K562 (cell line): ENCODE measurements around the gene MED31. TPM values are rescaled to one million over a fixed set of nuclear protein-coding genes. Genes with fewer than 3 reads are reported as not detected.

Experiments
- HDGF ChIP-seq: fragments of 450-650 bp; IDR thresholded peaks from 2 replicates; pipeline ENCODE4 v1.6.1; 2016
- NR1H2 ChIP-seq: sonication (generic); formaldehyde crosslinking; IDR thresholded peaks from 2 replicates; pipeline ENCODE4 v1.4.0; 2020; ENCODE audit warnings: mild to moderate bottlenecking, missing genetic modification reagents
- SIN3A ChIP-seq, 2 experiments: fragments of 150-350 bp in 1 of 2; IDR thresholded peaks; 2 replicates each; pipeline ENCODE4 v1.6.1; 2011 to 2016; ENCODE audit warnings: borderline replicate concordance in 2 of 2, low read depth in 2 of 2, low read length in 2 of 2, mild to moderate bottlenecking in 2 of 2, moderate library complexity in 2 of 2; ENCODE audit not compliant: control insufficient read depth in 1 of 2
- ZNF197 ChIP-seq: fragments of 200-800 bp; sonication (Bioruptor generic); IDR thresholded peaks from 2 replicates; pipeline ENCODE4 v1.6.1; 2016; ENCODE audit warnings: low read depth, missing genetic modification characterization, missing compliant biosample characterization
- ZNF717 ChIP-seq: fragments of 250-450 bp; sonication (Bioruptor Pico); IDR thresholded peaks from 2 replicates; pipeline ENCODE4 v1.5.0; 2021
- polyA plus RNA-seq, 8 experiments: library from polyadenylated mRNA; depleted of rRNA in 4 of 8; stranded (reverse) in 5 of 8; unstranded in 3 of 8; fragments of >200 nt; fragmentation: Nextera tagmentation in 2 of 8; fragmentation: Illumina TruSeq in 1 of 8; extraction: Ambion mirVana in 2 of 8; extraction: Trizol in 1 of 8; gene quantifications; 2 replicates each; pipeline versions ENCODE4 v1.2.1 to v1.2.3, GENCODE V29; 2011 to 2014; ENCODE audit warnings: inconsistent platforms in 1 of 8, missing spikeins in 1 of 8
- total RNA-seq, 7 experiments: library from RNA; depleted of rRNA in 6 of 7; stranded (reverse); fragments of >200 nt in 6 of 7; fragmentation: Illumina TruSeq in 2 of 7; extraction: Trizol in 2 of 7; gene quantifications; 2 replicates each; pipeline versions ENCODE4 v1.2.1 to v1.2.3, GENCODE V29; 2011 to 2021; ENCODE audit warnings: low replicate concordance in 1 of 7
- TF ChIP-seq, protein P1 (sequence below), 2 experiments: fragments of 450-650 bp; conservative IDR thresholded peaks; 2 replicates each; pipeline ENCODE4 v1.6.1; 2017; ENCODE audit warnings: mild to moderate bottlenecking in 2 of 2, moderate library complexity in 2 of 2
- TF ChIP-seq, protein P2 (sequence below), 2 experiments: fragments of 450-650 bp in 1 of 2; sonication (generic) in 1 of 2; formaldehyde crosslinking in 1 of 2; IDR thresholded peaks in 1 of 2; conservative IDR thresholded peaks in 1 of 2; 2 replicates each; pipeline versions ENCODE4 v1.6.1 to v1.8.1; 2016 to 2023; ENCODE audit warnings: mild to moderate bottlenecking in 2 of 2, moderate library complexity in 2 of 2, inconsistent platforms in 1 of 2, missing genetic modification reagents in 1 of 2
- TF ChIP-seq, protein P3 (sequence below): fragments of 250-450 bp; sonication (Bioruptor Pico); IDR thresholded peaks from 2 replicates; pipeline ENCODE4 v1.8.0; 2021; ENCODE audit warnings: moderate library complexity, mild to moderate bottlenecking, inconsistent platforms
- TF ChIP-seq, protein P4 (sequence below): sonication (generic); formaldehyde crosslinking; IDR thresholded peaks from 2 replicates; pipeline ENCODE4 v1.8.1; 2023; ENCODE audit warnings: mild to moderate bottlenecking, missing genetic modification reagents
- TF ChIP-seq, protein P5 (sequence below): fragments of 250-450 bp; sonication (Bioruptor Pico); IDR thresholded peaks from 2 replicates; pipeline ENCODE4 v1.9.0; 2021; ENCODE audit warnings: mild to moderate bottlenecking, inconsistent platforms

MED31 gene
- total and polyA plus RNA-seq, 9 of the 15 experiments (the other 6 are each of a cell fraction or from before 2014, with no cell fraction given): 6.4 to 39.9 (median 14.6) TPM

DNA sequence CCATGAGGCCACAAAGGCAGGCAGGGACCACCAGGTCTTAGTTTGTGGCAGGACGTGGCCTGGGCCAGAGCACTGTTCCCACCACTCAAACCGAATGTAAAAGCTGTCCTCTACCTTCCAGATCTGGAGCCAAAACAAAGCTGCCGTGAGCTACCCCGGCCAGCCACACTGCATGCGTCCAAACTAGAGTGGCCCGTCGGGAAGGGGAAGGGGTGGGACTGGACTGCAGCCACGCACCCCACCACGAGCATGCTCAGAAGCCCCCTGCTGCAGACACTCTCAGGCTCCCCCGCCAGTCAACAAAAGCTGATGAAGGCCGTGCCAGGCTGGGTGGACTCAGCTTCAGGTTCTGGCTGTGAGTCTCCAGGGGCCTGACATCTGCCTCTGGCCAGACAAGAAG, 46.6 kb upstream of the MED31 start (continued):
- TF ChIP-seq, protein P1, sequence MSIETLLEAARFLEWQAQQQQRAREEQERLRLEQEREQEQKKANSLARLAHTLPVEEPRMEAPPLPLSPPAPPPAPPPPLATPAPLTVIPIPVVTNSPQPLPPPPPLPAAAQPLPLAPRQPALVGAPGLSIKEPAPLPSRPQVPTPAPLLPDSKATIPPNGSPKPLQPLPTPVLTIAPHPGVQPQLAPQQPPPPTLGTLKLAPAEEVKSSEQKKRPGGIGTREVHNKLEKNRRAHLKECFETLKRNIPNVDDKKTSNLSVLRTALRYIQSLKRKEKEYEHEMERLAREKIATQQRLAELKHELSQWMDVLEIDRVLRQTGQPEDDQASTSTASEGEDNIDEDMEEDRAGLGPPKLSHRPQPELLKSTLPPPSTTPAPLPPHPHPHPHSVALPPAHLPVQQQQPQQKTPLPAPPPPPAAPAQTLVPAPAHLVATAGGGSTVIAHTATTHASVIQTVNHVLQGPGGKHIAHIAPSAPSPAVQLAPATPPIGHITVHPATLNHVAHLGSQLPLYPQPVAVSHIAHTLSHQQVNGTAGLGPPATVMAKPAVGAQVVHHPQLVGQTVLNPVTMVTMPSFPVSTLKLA (conservative IDR thresholded peaks at IDR 0.05): no peak
- TF ChIP-seq, protein P2, sequence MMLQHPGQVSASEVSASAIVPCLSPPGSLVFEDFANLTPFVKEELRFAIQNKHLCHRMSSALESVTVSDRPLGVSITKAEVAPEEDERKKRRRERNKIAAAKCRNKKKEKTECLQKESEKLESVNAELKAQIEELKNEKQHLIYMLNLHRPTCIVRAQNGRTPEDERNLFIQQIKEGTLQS (IDR thresholded peaks at IDR 0.05): no peak
- TF ChIP-seq, protein P2 (CRISPR knock-in tag; conservative IDR thresholded peaks at IDR 0.05): no peak
- TF ChIP-seq, protein P3, sequence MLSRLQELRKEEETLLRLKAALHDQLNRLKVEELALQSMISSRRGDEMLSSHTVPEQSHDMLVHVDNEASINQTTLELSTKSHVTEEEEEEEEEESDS (CRISPR knock-in tag): no peak
- TF ChIP-seq SIN3A (IDR thresholded peaks at IDR 0.05; ENCODE audit: borderline replicate concordance in 2 of 2, control insufficient read depth in 1 of 2, low read depth in 2 of 2, low read length in 2 of 2) (no peak), NR1H2 (CRISPR knock-in tag) (no peak), ZNF197 (no peak), ZNF717 (CRISPR knock-in tag) (no peak), HDGF (no peak)
- TF ChIP-seq, protein P4, sequence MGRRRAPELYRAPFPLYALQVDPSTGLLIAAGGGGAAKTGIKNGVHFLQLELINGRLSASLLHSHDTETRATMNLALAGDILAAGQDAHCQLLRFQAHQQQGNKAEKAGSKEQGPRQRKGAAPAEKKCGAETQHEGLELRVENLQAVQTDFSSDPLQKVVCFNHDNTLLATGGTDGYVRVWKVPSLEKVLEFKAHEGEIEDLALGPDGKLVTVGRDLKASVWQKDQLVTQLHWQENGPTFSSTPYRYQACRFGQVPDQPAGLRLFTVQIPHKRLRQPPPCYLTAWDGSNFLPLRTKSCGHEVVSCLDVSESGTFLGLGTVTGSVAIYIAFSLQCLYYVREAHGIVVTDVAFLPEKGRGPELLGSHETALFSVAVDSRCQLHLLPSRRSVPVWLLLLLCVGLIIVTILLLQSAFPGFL: no peak
- TF ChIP-seq, protein P5, sequence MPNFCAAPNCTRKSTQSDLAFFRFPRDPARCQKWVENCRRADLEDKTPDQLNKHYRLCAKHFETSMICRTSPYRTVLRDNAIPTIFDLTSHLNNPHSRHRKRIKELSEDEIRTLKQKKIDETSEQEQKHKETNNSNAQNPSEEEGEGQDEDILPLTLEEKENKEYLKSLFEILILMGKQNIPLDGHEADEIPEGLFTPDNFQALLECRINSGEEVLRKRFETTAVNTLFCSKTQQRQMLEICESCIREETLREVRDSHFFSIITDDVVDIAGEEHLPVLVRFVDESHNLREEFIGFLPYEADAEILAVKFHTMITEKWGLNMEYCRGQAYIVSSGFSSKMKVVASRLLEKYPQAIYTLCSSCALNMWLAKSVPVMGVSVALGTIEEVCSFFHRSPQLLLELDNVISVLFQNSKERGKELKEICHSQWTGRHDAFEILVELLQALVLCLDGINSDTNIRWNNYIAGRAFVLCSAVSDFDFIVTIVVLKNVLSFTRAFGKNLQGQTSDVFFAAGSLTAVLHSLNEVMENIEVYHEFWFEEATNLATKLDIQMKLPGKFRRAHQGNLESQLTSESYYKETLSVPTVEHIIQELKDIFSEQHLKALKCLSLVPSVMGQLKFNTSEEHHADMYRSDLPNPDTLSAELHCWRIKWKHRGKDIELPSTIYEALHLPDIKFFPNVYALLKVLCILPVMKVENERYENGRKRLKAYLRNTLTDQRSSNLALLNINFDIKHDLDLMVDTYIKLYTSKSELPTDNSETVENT (CRISPR knock-in tag): no peak
- TF ChIP-seq, all 486 proteins: peak for 0
